GM18861 (cell line): ENCODE measurements around the gene FAM149B1.
"Not testable (repeated sequence)": the region's sequence is repeated elsewhere in the genome, so short reads cannot be mapped to it uniquely, and the experiment has no call there.

Source experiments
- ATAC-seq: cut with Tn5 transposase; IDR thresholded peaks from one replicate; pipeline ENCODE4 v1.9.1; 2021; ENCODE audit not compliant: unreplicated experiment

Gene FAM149B1

DNA sequence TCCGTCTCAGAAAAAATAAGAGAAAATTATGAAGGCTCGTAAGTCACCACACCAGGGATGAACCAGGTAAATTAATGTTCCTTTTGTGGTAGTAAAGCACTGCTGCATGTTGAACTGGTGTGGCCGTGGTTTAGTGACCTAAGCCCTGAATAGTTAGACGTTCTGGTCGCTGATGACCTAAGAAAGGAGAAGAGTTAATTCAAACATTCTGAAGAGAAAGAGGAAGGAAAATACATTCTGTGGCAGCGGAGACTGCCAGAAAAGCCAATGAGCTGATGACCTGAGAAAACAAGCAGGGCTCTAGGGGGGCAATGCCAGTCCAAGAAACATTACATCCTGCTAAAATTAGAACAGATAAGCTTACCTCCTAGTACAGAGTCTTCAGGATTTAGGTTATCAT, 61.6 kb downstream of the FAM149B1 start:
- no peak for ATAC-seq

DNA sequence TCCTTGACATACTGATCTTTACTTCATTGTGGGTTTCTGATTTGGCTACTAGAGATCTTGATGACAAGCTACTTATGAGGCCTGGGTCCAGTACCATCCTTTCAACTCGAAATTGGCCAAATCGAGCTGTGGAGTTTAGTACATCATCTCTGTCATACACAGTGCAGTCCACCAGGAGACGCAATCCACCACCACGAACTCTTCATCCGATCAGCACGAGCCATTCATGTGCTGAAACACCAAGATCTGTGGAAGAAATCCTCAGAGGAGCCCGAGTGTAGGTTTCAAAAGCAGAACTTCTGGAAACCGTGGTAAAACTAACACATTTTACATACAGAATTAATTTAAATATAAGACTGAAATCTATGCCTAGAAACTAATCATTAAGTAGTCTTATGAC, 65.0 kb downstream of the FAM149B1 start:
- no peak for ATAC-seq

DNA sequence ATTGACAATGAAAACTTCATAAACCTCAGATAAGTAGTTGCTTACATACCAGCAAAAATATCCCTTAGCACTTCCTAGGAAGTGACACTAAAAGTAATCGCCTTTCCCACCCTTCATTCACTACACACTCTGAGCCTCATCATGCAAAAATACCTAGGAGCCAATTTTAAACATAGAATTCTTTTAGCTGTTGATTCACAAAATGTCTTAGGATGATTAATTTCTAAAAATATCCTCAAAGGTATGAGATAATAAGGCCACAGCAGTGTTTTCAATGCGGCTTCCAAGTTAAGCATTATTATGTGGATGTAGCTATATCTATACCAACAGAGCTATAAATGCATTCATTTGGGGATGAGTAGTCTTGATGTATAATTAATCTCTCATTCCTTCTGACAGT, 66.0 kb downstream of the FAM149B1 start:
- no peak for ATAC-seq

DNA sequence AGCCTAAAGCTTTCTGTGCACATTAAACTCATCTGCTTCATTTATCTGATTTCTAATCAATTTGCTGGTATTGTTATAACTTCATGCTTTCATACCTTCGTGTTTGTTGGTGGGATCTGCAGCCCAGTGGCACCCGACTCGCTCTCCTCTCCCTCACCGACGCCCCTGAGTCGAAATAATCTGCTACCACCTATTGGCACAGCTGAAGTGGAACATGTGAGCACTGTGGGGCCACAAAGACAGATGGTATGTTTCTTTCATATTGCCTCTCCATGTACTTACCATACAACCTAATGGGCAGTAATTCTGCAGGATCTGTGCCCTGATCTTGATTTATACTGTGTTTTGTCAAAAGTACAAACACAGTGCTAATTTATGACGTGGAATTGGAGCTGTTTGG, 66.8 kb downstream of the FAM149B1 start:
- no peak for ATAC-seq

DNA sequence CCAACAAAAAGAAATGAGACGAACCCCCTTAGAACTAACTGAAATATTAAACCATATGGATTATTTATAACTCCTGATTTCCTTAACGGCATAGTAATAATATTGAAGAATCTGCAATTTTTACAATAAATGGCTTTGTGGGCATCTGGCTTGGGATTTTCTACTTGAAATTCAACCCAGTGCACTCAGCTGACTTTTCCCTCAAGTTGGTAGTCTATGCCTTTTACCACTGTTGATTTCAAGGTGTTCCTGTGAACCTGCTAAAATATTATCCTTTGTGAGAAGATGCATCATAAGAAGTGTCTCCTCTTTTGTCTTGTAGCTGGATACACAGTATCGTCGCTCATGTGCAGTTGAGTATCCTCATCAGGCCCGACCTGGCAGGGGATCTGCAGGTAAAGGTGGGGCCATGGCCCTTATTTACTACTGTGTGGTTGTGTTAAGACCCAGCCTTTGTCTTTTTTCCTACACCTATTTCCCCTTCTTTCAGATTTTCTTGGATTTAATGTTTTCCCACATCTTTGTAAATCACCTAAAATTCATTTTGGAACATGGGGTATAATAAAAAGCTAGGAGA, 71.2 kb downstream of the FAM149B1 start:
- ATAC-seq = no peak

DNA sequence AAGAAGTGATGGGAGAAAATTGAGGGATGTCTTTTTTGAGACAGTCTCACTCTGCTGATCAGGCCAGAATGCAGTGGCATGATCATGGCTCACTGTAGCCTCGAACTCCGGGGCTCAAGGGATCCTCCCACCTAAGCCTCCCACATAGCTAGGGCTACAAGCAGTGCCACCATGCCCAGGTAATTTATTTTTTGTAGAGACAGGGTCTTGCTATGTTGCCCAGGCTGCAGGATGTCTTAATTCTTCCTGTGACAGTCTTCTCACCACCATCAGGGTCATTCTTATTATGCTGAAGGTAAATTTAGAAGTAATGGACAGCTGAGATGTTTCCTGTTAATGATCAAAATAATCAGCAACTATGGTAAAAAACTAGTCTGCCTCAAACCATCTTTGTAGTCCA, 72.0 kb downstream of the FAM149B1 start:
- no peak for ATAC-seq

DNA sequence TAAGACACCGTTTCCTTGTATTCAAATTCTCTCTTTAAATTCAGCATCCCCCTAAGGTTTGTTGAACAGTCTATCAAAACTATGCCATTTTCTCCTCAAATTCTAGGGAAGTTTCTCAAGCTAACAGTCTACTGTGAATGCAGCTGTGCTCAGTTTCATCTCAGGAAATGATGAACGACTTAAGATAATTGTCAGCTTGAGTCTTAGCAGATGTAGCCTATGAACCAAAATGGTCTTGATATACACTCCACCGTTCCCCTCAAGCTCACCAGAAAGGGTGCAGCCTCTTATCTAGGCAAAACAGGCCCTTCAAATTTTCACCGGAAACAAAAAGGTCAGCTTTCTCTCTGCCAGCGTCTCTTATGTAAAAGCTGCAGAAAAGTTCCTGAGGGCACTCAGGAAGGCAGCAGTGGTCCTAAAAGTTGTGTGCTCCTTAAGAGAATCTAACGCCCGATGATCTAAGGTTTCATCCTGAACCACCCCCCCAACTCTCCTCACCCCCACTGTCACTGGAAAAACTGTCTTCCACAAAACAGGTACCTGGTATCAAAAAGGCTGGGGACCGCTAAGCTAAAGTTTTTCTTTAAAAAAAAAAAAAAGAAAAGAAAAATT, 77.1 kb downstream of the FAM149B1 start:
- no peak for ATAC-seq

DNA sequence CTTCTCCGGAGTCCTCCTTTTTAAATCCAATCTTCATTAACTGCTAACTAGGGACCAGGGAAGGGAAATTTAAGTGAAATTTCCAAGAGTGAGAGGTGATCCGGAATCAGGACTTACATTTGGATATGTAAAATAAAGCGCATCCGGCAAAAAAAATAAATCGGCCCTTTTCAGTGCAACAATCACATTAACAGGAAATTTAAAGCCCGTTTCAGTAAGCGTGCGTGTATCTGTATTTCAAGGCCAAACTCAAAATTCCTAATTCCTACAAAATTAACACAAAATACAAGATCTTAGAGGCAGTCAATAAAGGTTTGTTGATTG, 78.4 kb downstream of the FAM149B1 start:
- no peak for ATAC-seq

DNA sequence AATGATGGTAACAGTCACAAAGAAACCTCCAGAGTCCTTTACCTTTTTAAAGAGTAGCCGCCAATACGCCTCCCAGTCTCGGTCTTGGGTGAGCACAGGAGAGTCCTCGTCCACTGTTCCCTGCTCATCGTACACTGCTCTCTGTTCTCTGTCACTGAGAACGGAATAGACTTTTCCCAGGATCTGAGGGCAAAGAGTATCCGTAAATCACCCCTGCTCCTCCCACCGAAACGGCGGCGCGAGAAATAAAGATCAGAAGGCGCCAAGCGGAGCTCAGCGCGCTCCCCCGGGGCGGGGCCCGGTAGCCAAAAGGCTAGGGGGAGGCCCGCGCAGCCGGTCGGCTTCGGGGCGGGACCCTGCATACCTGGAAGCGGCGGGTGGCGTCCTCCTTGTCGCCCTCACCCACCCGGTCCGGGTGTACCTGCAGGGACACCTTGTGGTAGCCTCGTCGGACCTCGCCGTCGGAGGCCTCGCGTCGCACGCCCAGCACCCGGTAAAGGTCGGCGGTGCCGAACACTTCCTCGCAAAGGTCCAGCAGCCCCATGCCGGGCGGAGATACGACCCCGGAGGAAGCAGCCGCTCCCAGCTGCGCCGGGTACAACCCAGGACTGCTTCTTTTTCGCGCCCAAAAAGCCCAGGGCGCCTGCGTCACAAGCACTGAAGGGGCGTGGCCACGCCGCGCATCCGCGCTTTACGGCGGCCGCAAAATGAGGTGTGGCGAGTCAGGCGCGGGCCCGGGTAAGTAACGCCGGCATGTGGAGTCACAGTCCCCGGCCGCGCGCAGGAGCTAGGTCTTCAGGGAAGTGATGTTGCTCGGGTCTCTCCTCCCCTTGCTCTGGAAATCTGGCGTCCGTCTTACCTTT, 79.0 kb downstream of the FAM149B1 start, which contains the start of gene DNAJC9:
Gene DNAJC9 (minus strand): TSS at position 610 of the 863 bp plus-strand sequence. CDS start 66 bp downstream, at position 544.
- ATAC-seq = peak; percentile 61

DNA sequence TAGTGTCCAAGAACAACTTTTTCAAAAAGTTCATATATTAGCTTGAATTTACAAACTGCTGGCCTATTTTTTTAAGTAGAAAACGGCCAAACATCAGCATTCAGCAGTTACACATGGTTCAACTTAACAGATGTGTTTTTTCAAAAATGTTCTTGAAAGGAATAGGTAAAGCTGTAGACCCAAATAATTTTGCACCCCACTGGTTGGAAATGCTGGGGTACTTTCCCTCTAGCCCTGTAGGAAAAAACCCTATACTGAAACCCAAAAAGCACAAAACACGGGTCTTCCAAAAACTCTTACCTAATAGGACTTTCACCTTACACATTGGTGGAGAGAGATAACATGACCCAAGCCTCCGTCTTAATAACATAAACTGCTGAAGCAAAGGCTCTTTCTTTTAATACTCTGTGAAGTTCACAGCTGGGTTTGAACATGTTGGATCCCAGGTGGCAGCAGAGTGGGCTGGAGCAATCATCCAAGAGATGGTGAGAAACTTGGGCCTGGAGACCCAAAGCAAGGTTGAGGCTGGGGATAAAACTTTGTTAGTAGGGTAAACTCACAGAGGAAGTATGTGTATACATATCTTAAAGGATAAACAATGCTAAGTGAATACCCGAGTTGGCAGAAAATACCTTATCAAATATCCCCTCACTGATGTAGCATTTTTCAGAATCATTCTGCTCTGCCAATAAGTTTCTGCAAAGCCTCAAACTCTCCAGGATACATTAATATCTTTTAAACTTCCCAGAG, 79.8 kb downstream of the FAM149B1 start:
- no peak for ATAC-seq

DNA sequence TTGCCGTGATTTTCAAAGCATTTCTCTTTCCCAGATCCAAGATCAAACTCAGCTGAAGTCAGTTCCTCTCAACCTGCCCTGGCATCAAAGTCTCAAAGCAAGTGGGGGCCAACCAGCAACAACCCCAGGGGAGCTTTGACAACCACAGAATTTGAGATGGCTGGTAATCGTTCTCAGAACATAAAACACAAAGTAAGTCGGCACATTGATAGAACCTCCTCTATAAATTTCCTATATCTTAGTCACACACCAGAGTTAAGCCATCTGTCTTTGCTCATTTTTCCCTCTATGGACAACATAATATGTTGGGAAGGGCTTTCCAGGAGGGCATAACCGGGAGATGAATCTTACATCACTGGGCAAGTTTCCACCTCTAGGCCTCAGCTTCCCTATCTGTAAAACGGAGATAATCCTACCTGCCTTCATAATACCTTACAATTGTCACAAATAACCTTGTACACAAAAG, 80.4 kb downstream of the FAM149B1 start:
- ATAC-seq = no peak

DNA sequence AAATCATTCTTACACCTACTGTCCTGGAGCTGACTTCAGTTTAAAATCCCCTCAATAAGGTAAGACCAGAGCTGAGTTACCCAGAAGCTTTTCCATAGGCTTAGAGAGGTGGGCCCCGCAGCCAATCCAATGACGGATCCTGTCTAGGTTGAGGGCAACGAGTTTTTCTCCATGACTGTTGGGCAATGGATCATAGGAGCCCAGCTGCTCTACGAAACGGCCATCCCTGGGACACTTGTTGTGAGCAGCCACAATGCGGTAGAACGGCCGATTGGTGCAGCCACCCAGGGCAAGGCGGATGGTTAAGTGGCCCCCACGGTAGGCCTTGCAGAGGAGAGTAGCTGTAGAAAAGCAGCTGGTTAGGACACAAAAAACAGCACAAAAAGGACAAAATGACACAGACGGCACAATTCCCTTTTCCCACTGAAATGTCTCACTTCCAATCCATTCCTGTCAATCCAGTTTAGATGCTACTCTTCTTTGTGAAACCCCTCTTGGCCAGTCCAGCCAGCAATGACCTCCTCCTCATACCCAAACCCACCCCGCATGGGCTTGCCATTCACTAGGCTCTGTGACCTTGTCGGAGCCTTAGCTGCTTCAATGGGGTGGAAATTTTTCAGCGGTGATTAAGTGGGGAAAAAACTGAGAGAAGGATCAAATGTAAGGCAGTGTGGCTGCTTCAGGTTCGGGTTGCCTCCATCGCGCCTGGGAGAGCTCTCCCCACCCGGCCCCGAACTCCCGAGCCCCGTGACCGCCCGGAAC, 83.9 kb downstream of the FAM149B1 start:
- no peak for ATAC-seq

DNA sequence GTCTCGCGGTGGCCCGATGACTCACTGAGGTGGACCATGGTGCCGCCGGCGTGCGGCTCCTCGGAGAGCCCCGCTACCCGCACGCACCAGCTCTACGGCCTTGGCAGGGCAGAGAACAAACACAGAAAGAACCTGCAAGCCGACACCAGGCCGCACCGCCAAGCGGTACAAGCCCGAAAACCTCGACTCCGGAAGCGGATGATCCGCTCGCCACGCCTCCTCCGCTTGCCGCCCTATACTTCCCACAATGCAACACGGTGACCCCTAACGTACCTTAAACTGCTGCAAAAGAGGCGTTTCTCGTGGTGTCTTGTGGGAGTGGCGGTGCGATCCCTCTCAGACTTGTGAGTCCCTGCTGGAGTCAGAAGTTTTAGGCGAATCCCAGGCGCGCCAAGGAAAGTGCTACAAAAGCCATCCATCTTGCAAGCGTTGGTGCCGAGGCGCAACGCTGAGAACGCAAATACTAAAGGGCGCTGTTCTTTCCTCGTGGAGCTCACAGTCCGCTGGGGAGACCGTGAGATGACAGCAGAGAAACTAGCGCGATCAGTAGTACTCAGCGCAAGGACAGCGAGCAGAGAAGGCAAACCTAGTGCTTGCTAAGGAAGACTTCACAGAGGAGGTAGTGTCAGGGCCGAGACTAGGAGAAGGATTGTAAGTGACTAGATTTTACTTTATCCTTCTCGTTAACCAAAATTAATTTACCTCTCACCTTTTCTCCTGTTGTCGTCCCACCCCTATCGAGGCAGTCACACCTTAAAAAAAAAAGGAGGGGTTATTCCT, 84.7 kb downstream of the FAM149B1 start, which contains the start of gene MRPS16:
Gene MRPS16 (minus strand): TSS at position 200 of the 780 bp plus-strand sequence. CDS start 162 bp downstream, at position 38.
- peak; percentile 74 for ATAC-seq

DNA sequence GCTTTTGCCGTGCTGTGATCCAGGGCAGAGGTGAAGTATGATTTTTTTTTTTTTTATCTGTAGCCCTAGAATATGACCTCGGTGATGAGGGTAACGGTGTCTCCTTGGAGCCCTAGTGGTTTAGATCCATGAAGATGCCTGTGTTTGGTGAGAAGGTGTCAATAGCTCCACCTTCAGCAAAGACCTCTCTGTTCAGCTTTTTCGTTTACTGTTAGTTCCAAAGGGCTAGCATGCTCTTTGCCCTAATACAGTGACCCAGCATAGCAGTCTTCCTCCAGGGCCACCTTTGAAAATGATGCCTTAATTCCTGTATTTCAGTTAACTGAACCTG, 85.3 kb downstream of the FAM149B1 start:
- ATAC-seq = no peak

DNA sequence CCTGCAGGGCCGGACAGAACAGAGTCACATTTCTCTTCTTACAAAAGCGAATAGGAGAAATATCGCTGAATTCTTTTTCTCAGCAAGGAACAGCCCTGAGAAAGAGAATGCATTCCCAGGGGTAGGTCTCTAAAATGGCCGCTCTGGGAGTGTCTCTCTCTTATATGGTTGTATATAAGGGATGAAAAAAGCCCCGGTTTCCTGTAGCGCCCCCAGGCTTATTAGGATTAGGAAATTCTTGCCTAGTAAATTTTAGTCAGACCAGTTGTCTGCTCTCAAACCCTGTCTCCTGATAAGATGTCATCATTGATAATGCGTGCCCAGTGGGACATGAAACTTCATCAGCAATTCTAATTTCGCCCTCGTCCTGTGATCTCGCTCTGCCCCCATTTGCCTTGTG, 90.7 kb downstream of the FAM149B1 start:
- ATAC-seq = not testable (repeated sequence)

DNA sequence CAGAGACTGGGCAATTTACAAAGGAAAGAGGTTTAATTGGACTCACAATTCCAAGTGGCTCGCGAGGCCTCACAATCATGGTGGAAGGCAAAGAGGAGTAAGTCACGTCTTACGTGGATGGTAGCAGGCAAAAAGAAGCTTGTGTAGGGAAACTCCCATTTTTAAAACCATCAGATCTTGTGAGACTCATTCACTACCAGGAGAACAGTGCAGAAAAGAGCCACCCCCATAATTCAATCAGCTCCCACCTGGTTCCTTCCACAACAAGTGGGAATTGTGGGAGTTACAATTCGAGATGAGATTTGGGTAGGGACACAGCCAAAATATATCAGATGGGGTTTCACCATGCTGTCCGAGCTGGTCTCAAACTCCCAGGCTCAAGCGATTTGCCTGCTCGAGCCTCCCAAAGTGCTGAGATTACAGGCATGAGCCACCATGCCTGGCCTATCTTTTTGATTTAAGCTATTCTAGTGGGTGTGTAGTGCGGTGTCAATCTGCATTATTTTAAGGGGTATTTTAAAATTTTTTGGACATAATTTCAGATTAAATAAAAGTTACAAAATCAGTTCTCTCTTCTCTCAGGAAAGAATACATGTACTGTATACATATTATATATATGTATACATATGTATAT, 93.6 kb downstream of the FAM149B1 start:
- no peak for ATAC-seq

DNA sequence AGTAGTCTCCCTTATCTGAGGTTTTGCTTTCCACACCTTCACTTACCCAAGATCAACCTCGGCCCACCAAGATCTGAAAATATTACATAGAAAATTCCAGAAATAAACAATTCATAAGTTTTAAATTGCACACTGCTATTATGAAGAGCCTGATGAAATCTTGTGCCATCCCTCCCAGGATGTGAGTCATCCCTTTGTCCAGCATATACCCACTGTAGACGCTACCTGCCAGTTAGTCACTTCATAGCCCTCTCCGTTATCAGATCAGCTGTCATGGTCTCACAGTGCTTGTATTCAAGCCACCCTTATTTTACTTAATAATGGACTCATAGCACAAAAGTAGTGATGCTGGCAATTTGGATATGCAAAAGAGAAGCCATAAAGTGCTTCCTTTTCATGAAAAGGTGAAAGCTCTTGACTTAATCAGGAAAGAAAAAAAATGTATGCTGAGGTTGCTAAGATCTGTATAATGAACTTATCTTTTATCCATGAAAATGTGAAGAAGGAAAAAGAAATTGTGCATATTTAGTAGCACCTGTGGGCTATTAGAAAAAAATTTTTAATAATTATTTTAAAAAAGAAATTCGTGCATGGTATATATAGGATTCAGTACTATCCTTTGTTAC, 94.3 kb downstream of the FAM149B1 start:
- no peak for ATAC-seq

DNA sequence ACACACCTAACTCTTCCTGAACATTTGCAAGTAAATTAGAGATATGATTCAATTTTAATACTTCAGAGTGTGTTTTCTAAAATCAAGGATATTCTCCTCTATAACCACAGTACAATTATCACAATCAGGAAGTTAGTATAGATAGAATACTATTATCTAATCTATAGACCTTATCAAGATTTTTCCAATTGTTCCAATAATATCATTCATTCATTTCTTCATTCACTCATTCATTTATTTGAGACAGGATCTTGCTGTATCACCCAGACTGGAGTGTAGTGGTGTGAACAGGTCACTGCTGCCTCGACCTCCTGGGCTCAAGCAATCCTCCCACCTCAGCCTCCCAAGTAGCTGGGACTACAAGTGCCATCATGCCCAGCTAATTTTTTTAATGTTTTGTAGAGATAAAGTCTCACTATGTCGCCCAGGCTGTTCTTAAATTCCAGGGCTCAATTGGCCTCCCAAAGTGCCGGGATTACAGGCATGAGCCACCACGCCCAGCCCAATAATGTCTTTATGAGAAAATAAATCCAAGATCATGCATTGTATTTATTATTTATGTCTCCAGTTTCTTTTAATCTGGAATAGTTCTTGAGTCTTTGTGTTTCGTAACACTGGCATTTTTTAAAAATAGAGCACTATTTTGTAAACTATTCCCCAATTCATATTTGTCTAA, 95.1 kb downstream of the FAM149B1 start:
- no peak for ATAC-seq
